Measurements from ENCODE around the gene FTO.
A peak's percentile ranks its signal among the peaks of the same experiment; 100 is the strongest.

FTO gene

GRCh38 chr16:54193013-54193664 is 489.2 kb downstream of the FTO start:
- peak overlapping the region; percentile 85 for H2AFZ ChIP-seq
- H3K27me3 ChIP-seq (ENCODE audit: control insufficient read depth, insufficient read depth, low read length) = no peaks in the 10 kb centered on the region
- H3K79me2 ChIP-seq = no peaks in the 10 kb centered on the region
- no peaks in the 10 kb centered on the region for H3K36me3 ChIP-seq (ENCODE audit: control insufficient read depth, insufficient read depth, low read length)
- no peaks in the 10 kb centered on the region for H3K9me3 ChIP-seq (ENCODE audit: control insufficient read depth, low read length)
- no peak overlapping the region for H3K27ac ChIP-seq
- TF ChIP-seq, protein P1, sequence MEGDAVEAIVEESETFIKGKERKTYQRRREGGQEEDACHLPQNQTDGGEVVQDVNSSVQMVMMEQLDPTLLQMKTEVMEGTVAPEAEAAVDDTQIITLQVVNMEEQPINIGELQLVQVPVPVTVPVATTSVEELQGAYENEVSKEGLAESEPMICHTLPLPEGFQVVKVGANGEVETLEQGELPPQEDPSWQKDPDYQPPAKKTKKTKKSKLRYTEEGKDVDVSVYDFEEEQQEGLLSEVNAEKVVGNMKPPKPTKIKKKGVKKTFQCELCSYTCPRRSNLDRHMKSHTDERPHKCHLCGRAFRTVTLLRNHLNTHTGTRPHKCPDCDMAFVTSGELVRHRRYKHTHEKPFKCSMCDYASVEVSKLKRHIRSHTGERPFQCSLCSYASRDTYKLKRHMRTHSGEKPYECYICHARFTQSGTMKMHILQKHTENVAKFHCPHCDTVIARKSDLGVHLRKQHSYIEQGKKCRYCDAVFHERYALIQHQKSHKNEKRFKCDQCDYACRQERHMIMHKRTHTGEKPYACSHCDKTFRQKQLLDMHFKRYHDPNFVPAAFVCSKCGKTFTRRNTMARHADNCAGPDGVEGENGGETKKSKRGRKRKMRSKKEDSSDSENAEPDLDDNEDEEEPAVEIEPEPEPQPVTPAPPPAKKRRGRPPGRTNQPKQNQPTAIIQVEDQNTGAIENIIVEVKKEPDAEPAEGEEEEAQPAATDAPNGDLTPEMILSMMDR (IDR thresholded peaks at IDR 0.05) = no peak
- no peak overlapping the region for H3K9ac ChIP-seq
- no peak overlapping the region for H3K4me3 ChIP-seq (ENCODE audit: low read depth, low read length)
- no peaks in the 10 kb centered on the region for H3K4me1 ChIP-seq
- peak overlapping the region; percentile 55 for H3K4me2 ChIP-seq (ENCODE audit: low read length)

DNA sequence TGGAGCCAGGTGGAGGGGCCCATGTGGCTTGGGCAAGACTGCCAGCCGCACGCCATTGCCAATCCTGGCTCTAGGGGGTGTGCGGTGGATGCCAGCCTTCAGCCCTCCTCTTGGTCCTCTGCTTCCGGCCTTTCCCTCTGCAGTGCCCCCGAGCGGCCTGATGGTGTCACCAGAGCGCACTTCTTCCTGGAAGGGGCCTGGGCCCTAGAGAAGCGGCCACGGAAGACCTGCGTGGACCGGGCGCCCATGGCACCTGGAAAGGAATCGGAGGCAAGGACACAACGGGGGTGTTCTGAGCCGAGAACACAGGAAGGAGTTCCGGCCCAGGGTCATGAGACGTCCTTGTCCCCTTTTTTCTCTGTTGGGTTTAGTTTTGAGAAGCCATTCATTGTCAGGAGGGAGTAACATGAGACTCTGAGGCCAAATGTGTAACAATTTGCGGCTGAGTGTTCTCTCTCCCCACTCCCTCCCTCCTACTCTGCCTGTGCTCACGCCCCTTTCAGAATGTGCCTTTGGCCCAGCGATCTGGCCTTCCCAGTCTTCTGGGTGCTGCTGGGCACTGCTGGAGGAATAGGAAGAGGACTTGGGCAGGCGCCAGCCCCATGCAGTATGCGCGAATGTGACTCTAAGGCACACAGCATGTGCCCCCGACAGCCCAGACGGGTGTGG is 489.8 kb downstream of the FTO start:
- no peak overlapping the region for H3K4me3 ChIP-seq (ENCODE audit: low read depth, low read length)
- TF ChIP-seq, protein P1 (IDR thresholded peaks at IDR 0.05) = peak; percentile 91

DNA sequence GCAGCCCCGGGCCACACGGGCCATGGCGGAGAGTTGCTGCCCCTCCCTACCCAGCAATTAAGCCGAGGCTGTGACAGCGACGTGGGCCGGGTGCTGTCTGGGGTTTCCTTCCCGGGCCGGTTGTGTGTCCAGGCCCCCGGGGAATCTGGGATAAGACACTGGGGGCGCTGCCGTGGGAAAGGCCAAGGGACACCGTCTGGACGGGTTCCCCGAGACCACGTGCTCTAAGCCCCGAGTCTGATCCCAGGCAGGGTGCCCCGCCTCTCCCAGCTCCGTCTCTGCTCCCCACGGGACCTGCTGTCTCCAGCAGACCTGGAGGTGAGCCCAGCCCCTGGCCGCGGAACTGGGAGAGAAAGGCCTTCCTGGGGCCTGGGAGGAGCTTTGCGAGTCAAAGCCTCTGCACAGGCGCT is 490.4 kb downstream of the FTO start:
- Histone ChIP-seq H3K79me2 (no peaks in the 10 kb centered on the region), H3K36me3 (ENCODE audit: control insufficient read depth, insufficient read depth, low read length) (no peaks in the 10 kb centered on the region), H3K4me2 (ENCODE audit: low read length) (peak overlapping the region; percentile 55), H3K9me3 (ENCODE audit: control insufficient read depth, low read length) (no peaks in the 10 kb centered on the region), H3K27me3 (ENCODE audit: control insufficient read depth, insufficient read depth, low read length) (no peaks in the 10 kb centered on the region), H3K4me1 (no peaks in the 10 kb centered on the region), H2AFZ (peak overlapping the region; percentile 85), H3K4me3 (ENCODE audit: low read depth, low read length) (no peak overlapping the region), H3K27ac (peak overlapping the region; percentile 5), H3K9ac (no peak overlapping the region)
- TF ChIP-seq, protein P1 (IDR thresholded peaks at IDR 0.05) = no peak

More for the DNA sequence above, 489.8 kb downstream of the FTO start:
- Histone ChIP-seq H3K27ac (peak overlapping the region; percentile 5), H3K79me2 (no peaks in the 10 kb centered on the region), H3K9me3 (ENCODE audit: control insufficient read depth, low read length) (no peaks in the 10 kb centered on the region), H3K36me3 (ENCODE audit: control insufficient read depth, insufficient read depth, low read length) (no peaks in the 10 kb centered on the region), H3K9ac (no peak overlapping the region), H3K27me3 (ENCODE audit: control insufficient read depth, insufficient read depth, low read length) (no peaks in the 10 kb centered on the region), H3K4me2 (ENCODE audit: low read length) (peak overlapping the region; percentile 55), H3K4me1 (no peaks in the 10 kb centered on the region), H2AFZ (peak overlapping the region; percentile 85)

GRCh38 chr16:54197758-54198157 is 493.8 kb downstream of the FTO start:
- no peak overlapping the region for H3K27ac ChIP-seq
- no peak overlapping the region for H3K4me3 ChIP-seq (ENCODE audit: low read depth, low read length)
- no peak overlapping the region for H3K4me2 ChIP-seq (ENCODE audit: low read length)
- no peaks in the 10 kb centered on the region for H3K79me2 ChIP-seq
- no peak overlapping the region for H2AFZ ChIP-seq
- H3K9me3 ChIP-seq (ENCODE audit: control insufficient read depth, low read length) = no peaks in the 10 kb centered on the region
- H3K27me3 ChIP-seq (ENCODE audit: control insufficient read depth, insufficient read depth, low read length) = no peaks in the 10 kb centered on the region
- H3K36me3 ChIP-seq (ENCODE audit: control insufficient read depth, insufficient read depth, low read length) = no peaks in the 10 kb centered on the region
- TF ChIP-seq, protein P1 (IDR thresholded peaks at IDR 0.05) = no peak
- no peaks in the 10 kb centered on the region for H3K4me1 ChIP-seq
- H3K9ac ChIP-seq = no peak overlapping the region

Measured in parathyroid adenoma (tissue), 2 donors.